Measurements from ENCODE around the gene SORCS2. TPM values are rescaled to one million over a fixed set of nuclear protein-coding genes. Genes with fewer than 3 reads are reported as not detected.

The SORCS2 gene
- total and polyA plus RNA-seq, 2 of the 13 experiments (the other 11 are each of a cell fraction or from before 2014, with no cell fraction given) = 0.82 to 1.0 TPM

- no peak overlapping the region for H2AFZ ChIP-seq (ENCODE audit: low read length)
- FAIRE-seq (no peak), ATAC-seq (no peak; the same call in 1 of the 3 replicates), DNase-seq (ENCODE audit: low spot score) (no peak)
- H3K9ac ChIP-seq (ENCODE audit: insufficient read depth, low read depth, low read length) = no peak overlapping the region
- no peak overlapping the region for H3K4me2 ChIP-seq (ENCODE audit: low read depth, low read length)
- H3K36me3 ChIP-seq (replicated peaks in 1 of 2; ENCODE audit: control insufficient read depth in 1 of 2, insufficient read depth in 2 of 2, low read length in 2 of 2) = no peaks in the 10 kb centered on the region
- BruUV-seq (replicated peaks) = no TSS peak
- ChIA-PET CTCF (ENCODE audit: low intra/inter-chr PET ratio, low total read pairs) (no interaction called here), POLR2A (no interaction called here)
- TF ChIP-seq HNF1A (IDR thresholded peaks at IDR 0.05; ENCODE audit: low read depth) (no peak), HNF1A (CRISPR knock-in tag; IDR thresholded peaks at IDR 0.05; ENCODE audit: borderline replicate concordance) (no peak), DR1 (CRISPR knock-in tag; IDR thresholded peaks at IDR 0.05) (no peak), CTCF (CRISPR knock-in tag; IDR thresholded peaks at IDR 0.05) (peak; percentile 21; the same call in 1 of the 2 replicates), ZNF503 (CRISPR knock-in tag; IDR thresholded peaks at IDR 0.05) (no peak), SNAPC2 (CRISPR knock-in tag; IDR thresholded peaks at IDR 0.05) (no peak), MYPOP (CRISPR knock-in tag; IDR thresholded peaks at IDR 0.05) (no peak), SIX4 (CRISPR knock-in tag; IDR thresholded peaks at IDR 0.05) (no peak), MAX (IDR thresholded peaks at IDR 0.05) (no peak)
- in situ Hi-C loops (cut with HindIII; ENCODE audit: extremely low pct_ligation_motif_present, low pct_unique_long_range_greater_than_20kb) = no loop called here
- intact Hi-C loops (cut with micrococcal nuclease; ENCODE audit: unreplicated experiment) = no loop called here
- H3K27ac ChIP-seq (ENCODE audit: extremely low read length, insufficient read depth, low read length) = no peak overlapping the region
- WGBS (ENCODE audit: low lambda C conversion rate) = 40% methylated on average over 1 of the region's 9 CpGs
- no peaks in the 10 kb centered on the region for H3K27me3 ChIP-seq (ENCODE audit: control insufficient read depth in 1 of 2, insufficient read depth in 2 of 2, low read length in 2 of 2)
- H3K4me1 ChIP-seq (ENCODE audit: insufficient read depth, low read length) = no peaks in the 10 kb centered on the region
- no peaks in the 10 kb centered on the region for H3K79me2 ChIP-seq (ENCODE audit: insufficient read depth, low read length)
- H3K4me3 ChIP-seq (replicated peaks in 1 of 3; ENCODE audit: insufficient read depth in 1 of 3, low read depth in 2 of 3, low read length in 3 of 3) = no peak overlapping the region
- 0 out of 2 replicates have a peak, but pooled peaks cover 2% of the 10 kb centered on the region for H4K20me1 ChIP-seq (ENCODE audit: insufficient read depth, low read length)
- H3K9me3 ChIP-seq (ENCODE audit: low read length) = peaks cover 18% of the 10 kb centered on the region
These were observed 494.7 kb downstream of the SORCS2 start for GRCh38 chr4:7687006-7687405.
